ENCODE results near the gene PARP6.

Gene PARP6

GRCh38 chr15:72238586-72238985 lies 33.8 kb downstream of the PARP6 start:
- H3K36me3 ChIP-seq (ENCODE audit: low read length) = no peaks in the 10 kb centered on the region
- no peak overlapping the region for H2AFZ ChIP-seq (ENCODE audit: low read depth, low read length, severe bottlenecking)
- H3K79me2 ChIP-seq (ENCODE audit: insufficient read depth, low read length) = no peaks in the 10 kb centered on the region
- TF ChIP-seq EZH2phosphoT487 (conservative IDR thresholded peaks at IDR 0.05; ENCODE audit: low read length) = no peak
- H3K4me3 ChIP-seq (ENCODE audit: insufficient read depth, low read length, poor library complexity, severe bottlenecking) = no peak overlapping the region
- H4K20me1 ChIP-seq (ENCODE audit: low read depth, low read length) = no peaks in the 10 kb centered on the region
- H3K9me3 ChIP-seq (ENCODE audit: insufficient read depth, low read length) = no peaks in the 10 kb centered on the region
- no peaks in the 10 kb centered on the region for H3K27me3 ChIP-seq (ENCODE audit: low read length)
- H3K4me2 ChIP-seq (ENCODE audit: low read depth, low read length, poor library complexity, severe bottlenecking) = no peak overlapping the region
- 0 out of 2 replicates have a peak, but pooled peaks cover 4% of the 10 kb centered on the region for H3F3A ChIP-seq (ENCODE audit: insufficient read depth)
- no peaks in the 10 kb centered on the region for H3K9me2 ChIP-seq (replicated peaks; ENCODE audit: insufficient read depth, low read length)
- H3K27ac ChIP-seq (ENCODE audit: low read depth, low read length) = no peak overlapping the region
- H3K9ac ChIP-seq (ENCODE audit: low read length) = no peak overlapping the region

- H3K9me2 ChIP-seq (replicated peaks; ENCODE audit: insufficient read depth, low read length) = no peaks in the 10 kb centered on the region
- no peaks in the 10 kb centered on the region for H3K79me2 ChIP-seq (ENCODE audit: insufficient read depth, low read length)
- H3K4me3 ChIP-seq (ENCODE audit: insufficient read depth, low read length, poor library complexity, severe bottlenecking) = no peak overlapping the region
- no peaks in the 10 kb centered on the region for H3K36me3 ChIP-seq (ENCODE audit: low read length)
- no peaks in the 10 kb centered on the region for H4K20me1 ChIP-seq (ENCODE audit: low read depth, low read length)
- no peaks in the 10 kb centered on the region for H3K9me3 ChIP-seq (ENCODE audit: insufficient read depth, low read length)
- H3K27ac ChIP-seq (ENCODE audit: low read depth, low read length) = no peak overlapping the region
- H3K9ac ChIP-seq (ENCODE audit: low read length) = no peak overlapping the region
- H2AFZ ChIP-seq (ENCODE audit: low read depth, low read length, severe bottlenecking) = no peak overlapping the region
- TF ChIP-seq EZH2phosphoT487 (conservative IDR thresholded peaks at IDR 0.05; ENCODE audit: low read length) (no peak), CTCF (IDR thresholded peaks at IDR 0.05; ENCODE audit: insufficient read depth, low read length, poor library complexity, severe bottlenecking) (no peak)
- no peak overlapping the region for H3K4me2 ChIP-seq (ENCODE audit: low read depth, low read length, poor library complexity, severe bottlenecking)
- 0 out of 2 replicates have a peak, but pooled peaks cover 4% of the 10 kb centered on the region for H3F3A ChIP-seq (ENCODE audit: insufficient read depth)
- no peaks in the 10 kb centered on the region for H3K27me3 ChIP-seq (ENCODE audit: low read length)
Measured at GRCh38 chr15:72237853-72238224, 34.5 kb downstream of the PARP6 start.

- H3K9ac ChIP-seq (ENCODE audit: low read length) = no peak overlapping the region
- H3K27me3 ChIP-seq (ENCODE audit: low read length) = no peaks in the 10 kb centered on the region
- H3K9me3 ChIP-seq (ENCODE audit: insufficient read depth, low read length) = no peaks in the 10 kb centered on the region
- H3K27ac ChIP-seq (ENCODE audit: low read depth, low read length) = no peak overlapping the region
- no peak overlapping the region for H3K4me2 ChIP-seq (ENCODE audit: low read depth, low read length, poor library complexity, severe bottlenecking)
- H3K36me3 ChIP-seq (ENCODE audit: low read length) = no peaks in the 10 kb centered on the region
- no peak overlapping the region for H3K4me3 ChIP-seq (ENCODE audit: insufficient read depth, low read length, poor library complexity, severe bottlenecking)
- peaks cover 6% of the 10 kb centered on the region; the same call in 1 of the 2 replicates for H3F3A ChIP-seq (ENCODE audit: insufficient read depth)
- TF ChIP-seq EZH2phosphoT487 (conservative IDR thresholded peaks at IDR 0.05; ENCODE audit: low read length) = no peak
- TF ChIP-seq CTCF (IDR thresholded peaks at IDR 0.05; ENCODE audit: insufficient read depth, low read length, poor library complexity, severe bottlenecking) = no peak
- no peaks in the 10 kb centered on the region for H3K9me2 ChIP-seq (replicated peaks; ENCODE audit: insufficient read depth, low read length)
- H2AFZ ChIP-seq (ENCODE audit: low read depth, low read length, severe bottlenecking) = no peak overlapping the region
- H4K20me1 ChIP-seq (ENCODE audit: low read depth, low read length) = no peaks in the 10 kb centered on the region
- H3K79me2 ChIP-seq (ENCODE audit: insufficient read depth, low read length) = no peaks in the 10 kb centered on the region
Measured at GRCh38 chr15:72237029-72237852, 35.1 kb downstream of the PARP6 start.

- Histone ChIP-seq H3K36me3 (ENCODE audit: low read length) (no peaks in the 10 kb centered on the region), H3K9ac (ENCODE audit: low read length) (no peak overlapping the region), H3K27me3 (ENCODE audit: low read length) (no peaks in the 10 kb centered on the region), H3F3A (ENCODE audit: insufficient read depth) (peaks cover 14% of the 10 kb centered on the region), H3K27ac (ENCODE audit: low read depth, low read length) (no peak overlapping the region), H3K9me3 (ENCODE audit: insufficient read depth, low read length) (no peaks in the 10 kb centered on the region), H3K4me2 (ENCODE audit: low read depth, low read length, poor library complexity, severe bottlenecking) (no peak overlapping the region), H2AFZ (ENCODE audit: low read depth, low read length, severe bottlenecking) (no peak overlapping the region), H4K20me1 (ENCODE audit: low read depth, low read length) (no peaks in the 10 kb centered on the region), H3K4me3 (ENCODE audit: insufficient read depth, low read length, poor library complexity, severe bottlenecking) (no peak overlapping the region), H3K9me2 (replicated peaks; ENCODE audit: insufficient read depth, low read length) (no peaks in the 10 kb centered on the region), H3K79me2 (ENCODE audit: insufficient read depth, low read length) (no peaks in the 10 kb centered on the region)
- TF ChIP-seq CTCF (IDR thresholded peaks at IDR 0.05; ENCODE audit: insufficient read depth, low read length, poor library complexity, severe bottlenecking) = no peak
- TF ChIP-seq EZH2phosphoT487 (conservative IDR thresholded peaks at IDR 0.05; ENCODE audit: low read length) = no peak
Measured at GRCh38 chr15:72236381-72237003, 35.9 kb downstream of the PARP6 start.
